NCI-H1417 (cell line): ENCODE results near the gene SHISA9.
A peak's percentile ranks its signal among the peaks of the same experiment; 100 is the strongest.

ENCODE experiments used
- DNase-seq, 3 experiments: peaks; one replicate each; lab custom pipeline; 2025; lab: John Stamatoyannopoulos, UW

SHISA9 gene

GRCh38 chr16:13176711-13177110 is 275.3 kb downstream of the SHISA9 start:
- no peak for DNase-seq

DNA sequence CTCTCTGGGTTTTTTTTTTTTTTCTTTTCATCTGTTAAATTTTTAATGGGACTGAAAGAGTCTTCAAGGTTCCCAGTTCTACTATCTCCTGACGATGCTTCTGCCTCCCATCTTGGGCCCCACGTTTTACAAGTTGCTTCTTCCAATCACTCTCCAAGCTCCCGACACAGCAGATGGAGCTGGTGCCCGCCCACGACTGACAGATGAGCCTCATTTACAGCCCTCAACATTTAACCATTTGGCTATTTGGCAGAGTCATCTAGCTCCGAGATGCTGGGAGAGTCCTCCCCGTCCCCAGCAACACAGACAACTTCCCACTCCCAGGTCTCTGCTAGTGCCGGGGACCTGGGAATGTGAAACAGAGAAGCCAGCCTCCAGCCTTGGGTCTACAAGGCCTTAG is 276.9 kb downstream of the SHISA9 start:
- DNase-seq = no peak

DNA sequence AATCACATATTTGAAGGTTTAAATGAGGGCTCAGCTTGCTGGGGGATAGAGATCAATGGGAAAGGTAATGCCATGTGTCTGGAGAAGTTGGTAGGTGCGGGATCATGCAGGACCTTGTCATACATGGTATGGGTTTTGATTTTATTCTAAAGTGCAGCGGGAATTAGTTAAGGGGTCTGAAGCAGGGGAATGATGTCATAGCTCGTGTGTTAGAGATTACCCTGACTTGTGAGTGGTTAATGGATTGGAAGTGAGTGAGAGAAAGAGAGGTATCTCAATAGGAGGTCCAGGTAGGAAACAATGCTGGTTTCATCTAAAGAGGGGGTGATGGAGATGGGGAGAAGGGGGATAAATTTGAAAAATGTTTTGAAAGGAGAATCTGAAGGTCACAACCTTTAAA is 280.0 kb downstream of the SHISA9 start:
- DNase-seq = no peak

DNA sequence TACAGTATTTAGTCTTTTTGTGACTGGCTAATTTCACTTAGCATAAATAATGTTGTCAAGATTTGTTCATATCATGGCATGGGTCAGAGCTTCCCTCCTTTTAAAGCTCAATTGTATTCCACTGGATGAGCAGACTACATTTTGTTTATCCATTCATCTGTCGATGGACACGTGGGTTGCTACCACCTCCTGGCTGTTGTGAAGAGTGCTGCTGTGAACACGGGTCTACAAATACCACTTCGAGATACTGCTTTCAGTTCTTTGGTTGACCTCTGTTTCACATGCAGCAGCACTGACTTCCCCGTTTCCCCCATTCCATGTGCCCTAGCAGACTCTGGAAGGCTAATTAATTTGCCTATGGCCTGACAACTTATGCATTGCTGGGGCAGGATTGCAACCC is 285.4 kb downstream of the SHISA9 start:
- peak in 1 of 3 experiments; percentile 3 for DNase-seq

- DNase-seq = no peak
Measured at GRCh38 chr16:13189250-13189649, 287.9 kb downstream of the SHISA9 start.

GRCh38 chr16:13193721-13194120 is 292.3 kb downstream of the SHISA9 start:
- DNase-seq = no peak

DNA sequence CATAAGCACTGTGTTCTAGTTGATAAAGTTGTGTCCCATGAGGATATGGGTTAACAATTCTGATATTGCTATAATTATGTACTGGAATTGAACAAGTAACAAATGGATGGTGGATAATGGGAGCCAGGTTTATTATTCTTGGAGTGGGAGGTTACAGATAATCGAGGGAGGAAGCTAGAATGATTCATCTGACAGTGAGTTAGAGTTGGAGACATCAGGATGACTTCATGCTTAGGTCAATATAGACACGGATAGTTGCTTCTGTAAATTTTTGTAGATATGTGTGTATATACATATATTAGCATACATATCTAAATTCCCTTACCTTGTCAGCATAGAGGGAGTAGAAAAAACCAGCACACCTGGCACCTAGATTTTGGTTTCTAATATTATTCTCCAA is 293.4 kb downstream of the SHISA9 start:
- DNase-seq = no peak

DNA sequence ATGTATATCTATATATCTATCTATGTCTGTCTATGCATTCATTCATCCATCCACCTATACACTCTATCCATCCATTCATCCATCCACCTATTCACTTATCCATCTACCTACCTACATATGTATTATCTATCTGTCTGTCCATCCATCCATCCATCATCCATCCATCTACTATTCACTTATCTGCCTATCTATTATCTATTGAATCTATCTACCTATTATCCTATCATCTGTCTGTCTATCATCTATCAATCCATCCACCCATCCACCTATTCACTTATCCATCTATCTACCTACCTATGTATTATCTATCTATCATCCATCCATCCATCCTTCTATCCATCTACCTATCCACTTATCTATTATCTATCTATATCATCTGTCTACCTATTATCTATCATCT is 302.3 kb downstream of the SHISA9 start:
- DNase-seq = no peak

GRCh38 chr16:13205352-13205751 is 304.0 kb downstream of the SHISA9 start:
- no peak for DNase-seq

DNA sequence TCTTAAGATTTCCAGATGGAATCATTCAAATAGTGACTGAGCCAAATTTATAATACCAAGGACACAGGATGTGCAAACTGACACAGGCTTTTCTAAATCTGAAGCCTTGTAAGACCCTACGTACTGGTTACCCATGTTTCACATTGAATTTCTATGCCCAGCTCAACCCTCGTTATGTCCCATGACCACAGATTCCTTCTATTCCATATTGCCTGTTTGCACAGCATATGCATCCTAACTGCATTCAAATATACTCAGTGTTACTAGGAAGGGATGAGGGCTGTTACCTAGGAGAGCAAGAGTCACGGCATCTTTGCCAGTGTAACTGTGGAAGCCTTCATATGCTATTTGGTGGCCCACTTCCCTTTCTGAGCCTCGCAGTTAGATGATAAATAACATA is 305.2 kb downstream of the SHISA9 start:
- no peak for DNase-seq

DNA sequence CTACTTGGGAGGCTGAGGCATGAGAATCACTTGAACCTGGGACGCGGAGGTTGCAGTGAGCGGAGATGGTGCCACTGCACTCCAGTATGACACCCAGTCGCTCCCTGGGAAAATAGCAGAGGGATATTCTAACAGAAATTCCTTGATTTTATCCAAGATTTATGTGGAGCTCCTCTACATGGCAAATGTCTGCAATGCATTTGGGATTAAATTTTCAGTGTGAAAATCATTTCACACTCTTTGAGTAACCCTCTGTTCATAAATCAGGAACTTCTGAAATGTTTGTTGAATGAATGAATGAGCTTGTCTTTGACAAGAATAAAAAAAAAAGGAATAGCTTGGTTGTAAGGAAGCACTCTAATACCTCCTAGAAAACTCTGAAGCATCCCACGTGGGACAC is 305.8 kb downstream of the SHISA9 start:
- DNase-seq = no peak

DNA sequence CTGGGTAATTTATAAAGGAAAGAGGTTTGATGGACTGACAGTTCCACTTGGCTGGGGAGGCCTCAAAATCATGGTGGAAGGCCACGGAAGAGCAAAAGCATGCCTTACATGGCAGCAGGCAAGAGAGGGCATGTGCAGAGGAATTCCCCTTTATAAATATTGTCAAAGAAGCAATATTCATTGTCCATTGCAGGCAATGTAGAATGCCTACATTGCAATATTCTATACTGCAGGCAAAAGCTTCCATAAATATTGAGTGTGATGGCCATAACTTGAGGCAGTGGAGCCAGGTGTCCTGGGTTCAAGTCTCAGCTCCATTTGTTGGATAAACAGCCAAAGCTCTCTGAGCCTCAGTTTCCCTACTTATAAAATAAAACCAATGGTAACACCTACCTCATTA is 322.3 kb downstream of the SHISA9 start:
- DNase-seq = no peak

DNA sequence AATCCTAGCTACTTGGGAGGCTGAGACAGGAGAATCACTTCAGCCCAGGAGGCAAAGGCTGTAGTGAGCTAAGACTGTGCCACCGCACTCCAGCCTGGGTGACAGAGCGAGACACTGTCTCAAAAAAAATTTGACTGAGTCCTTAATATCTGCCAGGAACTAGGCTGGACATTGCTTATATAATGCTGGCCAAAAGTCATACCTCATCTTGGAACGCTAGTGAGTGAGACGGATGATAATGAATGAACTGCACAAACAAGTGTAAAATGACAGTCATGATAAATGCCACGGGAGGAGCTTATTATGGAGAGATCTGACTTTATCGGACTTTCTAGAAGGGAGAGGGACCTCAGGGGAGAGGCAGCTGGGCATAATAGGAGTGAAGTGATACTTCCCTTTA is 327.6 kb downstream of the SHISA9 start:
- DNase-seq = no peak

- no peak for DNase-seq
Measured at GRCh38 chr16:13231365-13231764, 330.0 kb downstream of the SHISA9 start.

DNA sequence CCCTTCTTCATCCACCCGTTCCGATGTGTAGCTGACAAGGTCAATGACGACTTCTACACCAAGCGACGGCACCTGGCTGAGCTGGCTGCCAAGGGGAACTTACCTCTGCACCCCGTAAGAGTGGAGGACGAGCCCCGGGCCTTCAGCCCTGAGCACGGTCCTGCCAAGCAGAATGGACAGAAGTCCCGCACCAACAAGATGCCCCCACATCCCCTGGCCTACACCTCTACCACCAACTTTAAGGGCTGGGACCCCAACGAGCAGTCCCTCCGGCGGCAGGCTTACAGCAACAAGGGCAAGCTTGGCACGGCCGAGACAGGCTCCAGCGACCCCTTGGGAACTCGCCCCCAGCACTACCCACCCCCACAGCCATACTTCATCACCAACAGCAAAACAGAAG is 333.6 kb downstream of the SHISA9 start:
- no peak for DNase-seq

DNA sequence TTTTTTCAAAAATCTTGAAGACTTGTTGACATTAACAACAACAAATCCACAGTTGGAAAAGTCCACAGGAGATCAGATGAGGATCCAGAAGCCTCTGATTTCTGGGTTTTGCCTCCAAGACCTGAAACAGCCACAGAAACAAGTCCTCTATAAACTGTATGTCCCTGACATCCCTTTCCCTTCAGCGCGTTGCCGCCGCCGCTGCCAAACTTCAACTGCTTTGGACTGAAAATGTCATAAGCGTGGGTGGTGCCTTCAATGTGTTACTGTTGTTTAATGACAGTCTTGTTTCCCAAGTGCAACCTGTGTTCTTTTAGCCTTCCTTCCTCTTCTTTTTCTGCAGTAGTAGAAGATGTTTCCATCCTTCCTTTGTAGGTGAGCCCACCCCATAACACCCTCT is 334.9 kb downstream of the SHISA9 start:
- DNase-seq = no peak

- DNase-seq = no peak
Measured at GRCh38 chr16:13238182-13238581, 336.8 kb downstream of the SHISA9 start.

DNA sequence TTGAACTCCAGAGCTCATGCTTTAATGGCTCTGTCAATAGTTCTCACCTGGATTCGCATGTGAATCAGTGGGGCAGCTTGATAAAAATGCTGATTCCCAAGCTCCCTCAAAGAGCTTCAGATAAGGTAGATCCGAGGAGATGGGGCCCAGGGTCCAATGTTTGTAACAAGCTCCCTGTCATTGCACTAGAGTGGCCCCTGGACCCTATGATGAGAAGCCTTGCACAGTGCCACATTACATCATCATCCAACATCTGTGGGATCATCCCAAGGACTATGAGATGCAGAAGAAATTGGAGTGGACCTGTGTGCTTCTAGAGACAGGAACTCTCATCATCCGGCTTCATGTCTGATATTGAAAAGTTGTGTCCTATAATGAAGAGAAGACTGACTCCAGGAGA is 340.8 kb downstream of the SHISA9 start:
- no peak for DNase-seq

- DNase-seq = no peak
Measured at GRCh38 chr16:13244770-13245169, 343.4 kb downstream of the SHISA9 start.

- DNase-seq = no peak
Measured at GRCh38 chr16:13245713-13246377, 344.4 kb downstream of the SHISA9 start.

- DNase-seq = no peak
Measured at GRCh38 chr16:13254998-13255614, 353.7 kb downstream of the SHISA9 start.

DNA sequence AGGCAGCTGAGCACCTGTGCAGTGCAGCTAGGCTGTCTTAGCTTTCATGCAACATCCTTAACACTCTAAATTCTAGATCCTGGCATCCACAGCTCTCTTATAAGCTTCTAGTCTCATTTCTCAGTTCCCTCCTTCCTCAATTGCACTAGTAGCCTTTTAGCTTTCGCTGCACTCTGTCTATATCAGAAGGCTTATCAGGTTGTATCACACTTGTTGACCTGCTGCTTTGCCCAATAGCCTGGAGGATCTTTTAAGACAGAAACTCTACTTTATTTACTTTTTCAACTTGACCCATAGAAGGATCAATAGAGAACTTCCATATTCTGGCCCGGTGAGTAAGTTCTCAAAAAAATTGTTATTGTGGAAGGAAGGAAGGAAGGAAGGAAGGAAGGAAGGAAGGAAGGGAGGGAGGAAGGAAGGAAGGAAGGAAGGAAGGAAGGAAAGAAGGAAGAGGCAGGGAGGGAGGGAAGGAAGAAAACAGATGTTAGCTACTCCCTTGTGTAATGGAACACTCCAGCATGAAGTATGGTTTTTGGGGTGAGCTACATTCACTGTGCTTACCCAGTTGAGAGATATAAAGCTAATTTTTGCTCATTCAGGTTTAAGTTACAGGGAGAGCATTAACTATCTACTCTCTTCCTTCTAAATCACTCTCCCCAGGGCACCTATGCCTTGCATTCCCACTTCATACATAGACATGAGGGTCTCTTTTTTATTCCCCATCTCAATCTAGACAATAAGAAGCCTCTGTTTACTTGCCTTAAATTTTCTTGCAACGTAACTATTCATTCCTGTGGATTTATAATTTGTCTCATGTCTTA is 361.1 kb downstream of the SHISA9 start:
- no peak for DNase-seq
